Right lobe of liver (tissue), 6 donors: ENCODE data around the gene MRPS33. TPM values are rescaled to one million over a fixed set of nuclear protein-coding genes. Genes with fewer than 3 reads are reported as not detected.
"Not testable (repeated sequence)": the region's sequence is repeated elsewhere in the genome, so short reads cannot be mapped to it uniquely, and the experiment has no call there.

Source experiments
- ATAC-seq, 4 donors: fragments of 200-7000 bp; cut with Tn5 transposase; one replicate each; pipeline ENCODE4 v1.9.1; 2020; ENCODE audit warnings: mild to moderate bottlenecking in 4 of 4, moderate library complexity in 4 of 4
- DNase-seq, 3 donors: peaks; one replicate each; pipeline ENCODE4 v3.0.0-alpha.2; 2020
- H3K27ac ChIP-seq, 3 donors: fragments of 200-600 bp; one replicate each; pipeline ENCODE4 v1.8.0; 2022
- H3K27me3 ChIP-seq, 2 donors: fragments of 200-600 bp; one replicate each; pipeline ENCODE4 v1.8.0; 2022
- H3K36me3 ChIP-seq, 4 donors: fragments of 200-600 bp; sonication (generic) in 1 of 4; one replicate each; pipeline versions ENCODE4 v1.5.1 to v1.8.0; 2017 to 2022; ENCODE audit warnings: control low read depth in 1 of 4
- H3K4me1 ChIP-seq, 4 donors: fragments of 200-600 bp; sonication (generic) in 1 of 4; one replicate each; pipeline versions ENCODE4 v1.5.1 to v1.8.0; 2017 to 2022; ENCODE audit warnings: control low read depth in 1 of 4
- H3K4me3 ChIP-seq, 3 donors: fragments of 200-600 bp; one replicate each; pipeline ENCODE4 v1.8.0; 2022
- H3K9me3 ChIP-seq, 4 donors: fragments of 200-600 bp; sonication (generic) in 1 of 4; one replicate each; pipeline versions ENCODE4 v1.5.1 to v1.8.0; 2017 to 2022; ENCODE audit warnings: control low read depth in 1 of 4
- CTCF ChIP-seq, 4 donors: fragments of 200-600 bp in 3 of 4; fragments of 450-650 bp in 1 of 4; IDR thresholded peaks; one replicate each; pipeline versions ENCODE4 v1.5.1 to v1.8.0; 2016 to 2022; ENCODE audit warnings: antibody characterized with exemption in 4 of 4, mild to moderate bottlenecking in 2 of 4
- POLR2A ChIP-seq: fragments of 450-650 bp; IDR thresholded peaks from one replicate; pipeline ENCODE4 v1.6.1; 2017; ENCODE audit warnings: antibody characterized with exemption, mild to moderate bottlenecking
- WGBS: methylation state at CpG from one replicate; pipeline ENCODE4 v1.1.6; 2018; ENCODE audit warnings: low coverage, low lambda C conversion rate; ENCODE audit not compliant: insufficient coverage; ENCODE audit errors: missing lambda C conversion rate; 5-methylcytosine and 5-hydroxymethylcytosine counted together
- intact Hi-C, 2 donors: fragments of 100-400 bp; cut with DNase I; formaldehyde crosslinking; loops; one replicate each; pipeline versions ENCODE4 v1.11.2 to v1.14.1; 2022
- total RNA-seq, 6 experiments: library from RNA; depleted of rRNA in 2 of 6; stranded (reverse); fragments of >200 nt in 2 of 6; fragmentation: NEBNext Ultra II Directional in 3 of 6; extraction: Animal tissue kit (Norgen Biotek cat#: 25700) in 3 of 6; gene quantifications; one replicate each; pipeline versions ENCODE4 v1.1.0 to v1.2.4, GENCODE V29; 2016 to 2023
- donor health status: DM: no; HTN: yes; CAD: no.
- donor health status: DM: no; HTN: no; CAD: no.
- donor health status: DM: no; HTN: no; CAD: no.
- donor health status: DM: no; HTN: yes; CAD: no.
- donor health status: DM: no; HTN: yes; CAD: no.

Gene MRPS33
- total RNA-seq, 6 experiments from 2014 or later = 26.0 to 44.4 (median 31.1) TPM

- Histone ChIP-seq H3K9me3 (no peaks in the 10 kb centered on the region), H3K4me3 (no peak overlapping the region), H3K36me3 (no peaks in the 10 kb centered on the region), H3K4me1 (peaks cover 0 to 13% (median 0%) of the 10 kb centered on the region in 4 donors), H3K27ac (no peak overlapping the region), H3K27me3 (no peaks in the 10 kb centered on the region)
- DNase-seq (no peak), ATAC-seq (no peak)
- intact Hi-C loops = no loop called here
- 39% methylated on average over 3 of the region's 3 CpGs for WGBS
- TF ChIP-seq POLR2A = no peak
- no peak for TF ChIP-seq CTCF (IDR thresholded peaks at IDR 0.05)
Observed at GRCh38 chr7:141039376-141039775, 24.6 kb upstream of the MRPS33 start.

GRCh38 chr7:141038100-141038499, 23.3 kb upstream of the MRPS33 start:
- H3K9me3 ChIP-seq, H3K27ac ChIP-seq, intact Hi-C loops, H3K27me3 ChIP-seq, ATAC-seq, H3K36me3 ChIP-seq, H3K4me3 ChIP-seq, DNase-seq: not testable (repeated sequence)
- H3K4me1 ChIP-seq = peaks cover 0 to 13% (median 0%) of the 10 kb centered on the region in 4 donors
- 94% methylated on average over 3 of the region's 3 CpGs for WGBS

- 77% methylated on average over 13 of the region's 33 CpGs for WGBS
- H3K4me1 ChIP-seq, H3K9me3 ChIP-seq, intact Hi-C loops, H3K36me3 ChIP-seq, H3K27ac ChIP-seq, DNase-seq, ATAC-seq, H3K4me3 ChIP-seq, H3K27me3 ChIP-seq: not testable (repeated sequence)
Observed at GRCh38 chr7:141032539-141033323, 18.0 kb upstream of the MRPS33 start.

- intact Hi-C loops = no loop called here
- TF ChIP-seq POLR2A = no peak
- TF ChIP-seq CTCF (IDR thresholded peaks at IDR 0.05) = no peak
- Histone ChIP-seq H3K27ac (no peak overlapping the region), H3K27me3 (no peaks in the 10 kb centered on the region), H3K36me3 (no peaks in the 10 kb centered on the region), H3K4me3 (no peak overlapping the region), H3K9me3 (no peaks in the 10 kb centered on the region), H3K4me1 (no peaks in the 10 kb centered on the region)
- ATAC-seq = no peak
- DNase-seq = no peak
- WGBS = 61% methylated on average over 3 of the region's 3 CpGs
Observed at GRCh38 chr7:141028767-141029166, 14.0 kb upstream of the MRPS33 start.

GRCh38 chr7:141027043-141027442, 12.3 kb upstream of the MRPS33 start:
- TF ChIP-seq CTCF (IDR thresholded peaks at IDR 0.05) = no peak
- no peak for TF ChIP-seq POLR2A
- no peak for ATAC-seq
- no peak overlapping the region for H3K27ac ChIP-seq
- no peaks in the 10 kb centered on the region for H3K27me3 ChIP-seq
- no peaks in the 10 kb centered on the region for H3K9me3 ChIP-seq
- no peak for DNase-seq
- H3K36me3 ChIP-seq = no peaks in the 10 kb centered on the region
- H3K4me3 ChIP-seq = no peak overlapping the region
- WGBS = 53% methylated on average over 2 of the region's 3 CpGs
- intact Hi-C loops = no loop called here
- no peaks in the 10 kb centered on the region for H3K4me1 ChIP-seq
